IMR-90 (cell line): Measurements from ENCODE around the gene PRDM2. TPM values are rescaled to one million over a fixed set of nuclear protein-coding genes. Genes with fewer than 3 reads are reported as not detected.

Experiments used
- ATAC-seq: fragments of 200-7000 bp; cut with Tn5 transposase; 2 replicates; pipeline ENCODE4 v1.9.1; 2020; ENCODE audit warnings: low read depth, mild to moderate bottlenecking, moderate library complexity
- BruUV-seq: library from RNA; stranded (reverse); fragments of 400-500 nt; replicated peaks from 2 replicates; lab custom pipeline; 2021; lab: Mats Ljungman, UMichigan
- CTCF ChIA-PET: fragments of 300-600 bp; formaldehyde crosslinking; extraction: SDS; loops from one replicate; lab custom pipeline; 2021; ENCODE audit warnings: antibody characterized with exemption; lab: Yijun Ruan, JAX
- POLR2A ChIA-PET: fragments of 300-600 bp; sonication (Branson Sonifier 250); formaldehyde crosslinking; loops from one replicate; lab custom pipeline; 2022; ENCODE audit warnings: antibody characterized with exemption; ENCODE audit not compliant: unreplicated experiment; lab: Charles Lee
- DNase-seq: peaks from one replicate; pipeline ENCODE4 v3.0.0; 2013
- H2AFZ ChIP-seq: replicated peaks from 2 replicates; pipeline ENCODE3; 2013; ENCODE audit warnings: low read length, mild to moderate bottlenecking; ENCODE audit not compliant: poor library complexity
- H2AK5ac ChIP-seq: 2 replicates; pipeline ENCODE4 v1.6.1; 2013; ENCODE audit warnings: low read depth, low read length, inconsistent platforms
- H2AK9ac ChIP-seq: replicated peaks from 2 replicates; pipeline ENCODE3; 2013; ENCODE audit warnings: mild to moderate bottlenecking, low read depth, low read length, moderate library complexity; ENCODE audit not compliant: poor library complexity
- H2BK120ac ChIP-seq: 2 replicates; pipeline ENCODE4 v1.6.1; 2013; ENCODE audit warnings: low read depth, low read length, inconsistent platforms
- H2BK15ac ChIP-seq: 3 replicates; pipeline ENCODE4 v1.6.1; 2013; ENCODE audit warnings: low read depth, low read length, inconsistent platforms
- H2BK20ac ChIP-seq: 2 replicates; pipeline ENCODE4 v1.6.1; 2013; ENCODE audit warnings: low read depth, mild to moderate bottlenecking, inconsistent platforms, low read length, moderate library complexity
- H2BK5ac ChIP-seq: 2 replicates; pipeline ENCODE4 v1.6.1; 2013; ENCODE audit warnings: mild to moderate bottlenecking, low read depth, low read length, inconsistent platforms; ENCODE audit not compliant: poor library complexity, severe bottlenecking
- H3K14ac ChIP-seq: replicated peaks from 2 replicates; pipeline ENCODE4 v1.6.1; 2013; ENCODE audit warnings: low read depth, low read length, inconsistent platforms
- H3K18ac ChIP-seq: 2 replicates; pipeline ENCODE4 v1.6.1; 2013; ENCODE audit warnings: low read depth, low read length, control low read depth
- H3K23ac ChIP-seq: 2 replicates; pipeline ENCODE4 v1.6.1; 2013; ENCODE audit warnings: low read depth, low read length, inconsistent platforms
- H3K27ac ChIP-seq: 2 replicates; pipeline ENCODE4 v1.5.1; 2013; ENCODE audit warnings: mild to moderate bottlenecking, control low read depth, low read length; ENCODE audit not compliant: insufficient read depth
- H3K27me3 ChIP-seq: 2 replicates; pipeline ENCODE4 v1.6.1; 2013; ENCODE audit warnings: low read length; ENCODE audit not compliant: control insufficient read depth, insufficient read depth
- H3K36me3 ChIP-seq: 2 replicates; pipeline ENCODE4 v1.6.1; 2013; ENCODE audit warnings: low read length, mixed read lengths; ENCODE audit not compliant: control insufficient read depth, insufficient read depth
- H3K4ac ChIP-seq: 2 replicates; pipeline ENCODE4 v1.6.1; 2013; ENCODE audit warnings: low read depth, low read length, inconsistent platforms
- H3K4me1 ChIP-seq: 2 replicates; pipeline ENCODE4 v1.6.1; 2013; ENCODE audit warnings: low read length, mixed read lengths; ENCODE audit not compliant: control insufficient read depth, insufficient read depth
- H3K4me2 ChIP-seq: 2 replicates; pipeline ENCODE4 v1.6.1; 2013; ENCODE audit warnings: low read depth, mild to moderate bottlenecking, control low read depth, low read length, moderate library complexity
- H3K4me3 ChIP-seq: 2 replicates; pipeline ENCODE4 v1.5.1; 2013; ENCODE audit warnings: low read depth, mild to moderate bottlenecking, control low read depth, low read length, moderate library complexity; ENCODE audit not compliant: insufficient read depth
- H3K56ac ChIP-seq: 2 replicates; pipeline ENCODE4 v1.6.1; 2013; ENCODE audit warnings: low read length, inconsistent platforms; ENCODE audit not compliant: insufficient read depth; ENCODE audit errors: extremely low read depth
- H3K79me1 ChIP-seq, 2 experiments: 2 replicates each; pipeline ENCODE4 v1.6.1; 2013; ENCODE audit warnings: low read length in 2 of 2, inconsistent platforms in 1 of 2, low read depth in 1 of 2
- H3K9ac ChIP-seq: 2 replicates; pipeline ENCODE4 v1.6.1; 2013; ENCODE audit warnings: low read depth, low read length, control low read depth
- H3K9me1 ChIP-seq: 2 replicates; pipeline ENCODE4 v1.6.1; 2013; ENCODE audit warnings: low read length, inconsistent platforms; ENCODE audit not compliant: insufficient read depth
- H3K9me3 ChIP-seq: 2 replicates; pipeline ENCODE4 v1.6.1; 2013; ENCODE audit warnings: low read length; ENCODE audit not compliant: control insufficient read depth, insufficient read depth
- H4K20me1 ChIP-seq: 2 replicates; pipeline ENCODE4 v1.6.1; 2013; ENCODE audit warnings: low read length, inconsistent platforms; ENCODE audit not compliant: insufficient read depth
- H4K5ac ChIP-seq: 2 replicates; pipeline ENCODE4 v1.6.1; 2013; ENCODE audit warnings: mild to moderate bottlenecking, low read depth, low read length, control low read depth
- H4K8ac ChIP-seq, 2 experiments: 2 replicates each; pipeline ENCODE4 v1.6.1; 2013; ENCODE audit warnings: low read depth in 2 of 2, low read length in 2 of 2, control low read depth in 1 of 2, inconsistent platforms in 1 of 2
- H4K91ac ChIP-seq: 2 replicates; pipeline ENCODE4 v1.6.1; 2013; ENCODE audit warnings: low read depth, low read length, inconsistent platforms; ENCODE audit not compliant: insufficient read depth
- BHLHE40 ChIP-seq: fragments of 150-350 bp; IDR thresholded peaks from 2 replicates; pipeline ENCODE4 v1.6.1; 2016; ENCODE audit warnings: mild to moderate bottlenecking, low read depth, low read length
- CEBPB ChIP-seq: IDR thresholded peaks from 2 replicates; pipeline ENCODE4 v1.6.1; 2012; ENCODE audit warnings: low read depth, low read length, improper control_type of control experiment
- CHD1 ChIP-seq: IDR thresholded peaks from 2 replicates; pipeline ENCODE4 v1.6.1; 2012; ENCODE audit warnings: low read depth, low read length, improper control_type of control experiment
- CTCF ChIP-seq: conservative IDR thresholded peaks from 2 replicates; pipeline ENCODE4 v1.5.1; 2012; ENCODE audit warnings: mild to moderate bottlenecking, low read depth, low read length, improper control_type of control experiment
- FOS ChIP-seq: fragments of 150-350 bp; IDR thresholded peaks from 2 replicates; pipeline ENCODE4 v1.6.1; 2016; ENCODE audit warnings: low read depth, low read length
- MAFK ChIP-seq: IDR thresholded peaks from 2 replicates; pipeline ENCODE4 v1.6.1; 2012; ENCODE audit warnings: low read depth, low read length, improper control_type of control experiment
- MAZ ChIP-seq: IDR thresholded peaks from 2 replicates; pipeline ENCODE4 v1.6.1; 2012; ENCODE audit warnings: low read depth, mild to moderate bottlenecking, low read length, improper control_type of control experiment, moderate library complexity, borderline replicate concordance
- MXI1 ChIP-seq: IDR thresholded peaks from 2 replicates; pipeline ENCODE4 v1.6.1; 2012; ENCODE audit warnings: low read depth, mild to moderate bottlenecking, low read length, moderate library complexity, borderline replicate concordance
- RCOR1 ChIP-seq: IDR thresholded peaks from 2 replicates; pipeline ENCODE4 v1.6.1; 2012; ENCODE audit warnings: mild to moderate bottlenecking, low read length, improper control_type of control experiment; ENCODE audit not compliant: insufficient replicate concordance
- RFX5 ChIP-seq: IDR thresholded peaks from 2 replicates; pipeline ENCODE4 v1.8.0; 2012; ENCODE audit warnings: low read depth, mild to moderate bottlenecking, low read length, moderate library complexity
- SMC3 ChIP-seq: fragments of 150-350 bp; IDR thresholded peaks from 2 replicates; pipeline ENCODE4 v1.6.1; 2016; ENCODE audit warnings: low read depth, mild to moderate bottlenecking, antibody characterized with exemption, low read length, moderate library complexity
- USF2 ChIP-seq: fragments of 150-350 bp; IDR thresholded peaks from 2 replicates; pipeline ENCODE4 v1.6.1; 2017; ENCODE audit warnings: mild to moderate bottlenecking, antibody characterized with exemption, low read length, low read depth
- WGBS, 2 experiments: methylation state at CpG; one replicate each; pipeline versions ENCODE4 v1.1.5 to v1.1.7; 2013; ENCODE audit warnings: missing lambda C conversion rate in 2 of 2; ENCODE audit not compliant: insufficient read length in 1 of 2; ENCODE audit errors: extremely low coverage in 2 of 2; 5-methylcytosine and 5-hydroxymethylcytosine counted together
- dilution Hi-C: fragments of 300-500 bp; cut with HindIII; formaldehyde crosslinking; loops from one replicate; pipeline ENCODE4 v1.14.3; 2018; ENCODE audit warnings: low sequenced_read_pairs; ENCODE audit not compliant: unreplicated experiment
- in situ Hi-C: fragments of 300-500 bp; cut with MboI; formaldehyde crosslinking; loops from 3 replicates; pipeline ENCODE4 v1.14.3; 2019; ENCODE audit warnings: low sequenced_read_pairs, inconsistent platforms, mixed read lengths
- intact Hi-C: fragments of 100-400 bp; cut with micrococcal nuclease; formaldehyde crosslinking; loops from 2 replicates; pipeline ENCODE4 v1.10.0; 2022
- polyA plus RNA-seq, 3 experiments: library from polyadenylated mRNA; depleted of rRNA; stranded (reverse); fragments of >200 nt; gene quantifications; 2 replicates each; pipeline ENCODE4 v1.2.3, GENCODE V29; 2012; ENCODE audit warnings: low replicate concordance in 1 of 3
- total RNA-seq: library from RNA; depleted of rRNA; stranded (reverse); fragments of >200 nt; gene quantifications from 2 replicates; pipeline ENCODE4 v1.2.3, GENCODE V29; 2012

The PRDM2 gene
- total and polyA plus RNA-seq, 2 of the 4 experiments (the other 2 are of a cell fraction) = 3.4 to 8.9 TPM

GRCh38 chr1:13820456-13820855, 120.5 kb downstream of the PRDM2 start:
- Histone ChIP-seq H3K4me2 (no peak overlapping the region), H3K9ac (no peak overlapping the region), H2AFZ (no peak overlapping the region), H3K4me1 (no peaks in the 10 kb centered on the region), H3K36me3 (peaks cover 2% of the 10 kb centered on the region), H3K79me1 (no peaks in the 10 kb centered on the region), H2AK9ac (peak overlapping the region; percentile 19), H3K9me1 (no peaks in the 10 kb centered on the region), H4K91ac (no peak overlapping the region), H3K9me3 (no peaks in the 10 kb centered on the region), H3K23ac (no peak overlapping the region), H3K4ac (no peak overlapping the region), H3K14ac (no peak overlapping the region), H3K18ac (no peak overlapping the region), H2BK120ac (no peak overlapping the region), H2AK5ac (no peak overlapping the region), H2BK5ac (no peak overlapping the region), H3K4me3 (no peak overlapping the region), H3K27me3 (no peaks in the 10 kb centered on the region), H4K20me1 (no peaks in the 10 kb centered on the region), H4K8ac (no peak overlapping the region), H3K27ac (no peak overlapping the region), H3K56ac (no peak overlapping the region), H2BK15ac (no peak overlapping the region), H4K5ac (no peak overlapping the region), H2BK20ac (no peak overlapping the region)
- in situ Hi-C loops (no loop called here), dilution Hi-C loops (no loop called here), intact Hi-C loops (no loop called here)
- DNase-seq = no peak
- CTCF ChIA-PET = no interaction called here
- WGBS, 2 experiments = 80% methylated on average over 1 of the region's 8 CpGs; no CpG with 5 or more reads in 1 of the 2 experiments
- BruUV-seq = no TSS peak
- no peak for ATAC-seq
- TF ChIP-seq CTCF (no peak), BHLHE40 (no peak), MAFK (no peak), FOS (no peak), MXI1 (no peak), USF2 (no peak), CHD1 (no peak), CEBPB (no peak), MAZ (no peak), SMC3 (no peak), RCOR1 (no peak), RFX5 (no peak)
- POLR2A ChIA-PET = no interaction called here
